ENCODE data around the gene C3orf18.

C3orf18 gene

DNA sequence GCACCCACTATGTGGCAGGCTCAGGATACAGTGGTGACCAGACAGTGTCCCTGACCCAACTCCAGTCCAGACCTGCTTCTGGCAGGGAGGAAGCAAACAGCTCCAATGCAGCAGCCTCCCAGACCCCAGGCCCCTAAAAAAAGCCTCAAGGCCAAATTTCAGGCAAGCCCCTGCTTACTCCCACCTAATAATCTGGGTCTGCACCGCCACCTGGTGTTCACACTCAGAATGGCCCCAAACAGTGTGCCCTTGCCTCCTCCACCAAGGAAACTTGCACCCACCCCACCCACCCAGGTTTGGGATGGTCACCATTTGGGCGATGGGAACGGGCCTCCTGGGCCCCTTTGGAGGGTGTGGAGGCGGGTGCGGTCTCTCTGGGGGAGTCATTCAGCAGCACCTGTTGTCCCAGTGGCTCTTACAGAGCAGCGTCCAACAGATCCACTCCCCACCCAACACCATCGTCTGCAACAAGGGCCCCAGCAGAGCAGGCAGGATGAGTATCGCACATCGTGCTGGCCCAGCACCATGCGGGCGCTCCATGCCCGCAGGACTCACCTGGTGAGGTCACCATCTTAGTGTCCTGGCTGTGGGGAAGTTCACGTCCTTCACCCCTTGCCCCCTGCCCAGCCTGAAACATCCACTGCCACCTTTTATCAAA lies 17.3 kb downstream of the C3orf18 start:
- peak; percentile 5 for DNase-seq (ENCODE audit: low read depth)
- in situ Hi-C loops (cut with HindIII; ENCODE audit: low sequenced_read_pairs), result no loop called here
- no peak overlapping the region for H3K4me3 ChIP-seq (ENCODE audit: low read depth, low read length)
- TF ChIP-seq, protein P1, sequence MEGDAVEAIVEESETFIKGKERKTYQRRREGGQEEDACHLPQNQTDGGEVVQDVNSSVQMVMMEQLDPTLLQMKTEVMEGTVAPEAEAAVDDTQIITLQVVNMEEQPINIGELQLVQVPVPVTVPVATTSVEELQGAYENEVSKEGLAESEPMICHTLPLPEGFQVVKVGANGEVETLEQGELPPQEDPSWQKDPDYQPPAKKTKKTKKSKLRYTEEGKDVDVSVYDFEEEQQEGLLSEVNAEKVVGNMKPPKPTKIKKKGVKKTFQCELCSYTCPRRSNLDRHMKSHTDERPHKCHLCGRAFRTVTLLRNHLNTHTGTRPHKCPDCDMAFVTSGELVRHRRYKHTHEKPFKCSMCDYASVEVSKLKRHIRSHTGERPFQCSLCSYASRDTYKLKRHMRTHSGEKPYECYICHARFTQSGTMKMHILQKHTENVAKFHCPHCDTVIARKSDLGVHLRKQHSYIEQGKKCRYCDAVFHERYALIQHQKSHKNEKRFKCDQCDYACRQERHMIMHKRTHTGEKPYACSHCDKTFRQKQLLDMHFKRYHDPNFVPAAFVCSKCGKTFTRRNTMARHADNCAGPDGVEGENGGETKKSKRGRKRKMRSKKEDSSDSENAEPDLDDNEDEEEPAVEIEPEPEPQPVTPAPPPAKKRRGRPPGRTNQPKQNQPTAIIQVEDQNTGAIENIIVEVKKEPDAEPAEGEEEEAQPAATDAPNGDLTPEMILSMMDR (IDR thresholded peaks at IDR 0.05; ENCODE audit: low read depth, low read length, missing control alignments), result peak; percentile 76

DNA sequence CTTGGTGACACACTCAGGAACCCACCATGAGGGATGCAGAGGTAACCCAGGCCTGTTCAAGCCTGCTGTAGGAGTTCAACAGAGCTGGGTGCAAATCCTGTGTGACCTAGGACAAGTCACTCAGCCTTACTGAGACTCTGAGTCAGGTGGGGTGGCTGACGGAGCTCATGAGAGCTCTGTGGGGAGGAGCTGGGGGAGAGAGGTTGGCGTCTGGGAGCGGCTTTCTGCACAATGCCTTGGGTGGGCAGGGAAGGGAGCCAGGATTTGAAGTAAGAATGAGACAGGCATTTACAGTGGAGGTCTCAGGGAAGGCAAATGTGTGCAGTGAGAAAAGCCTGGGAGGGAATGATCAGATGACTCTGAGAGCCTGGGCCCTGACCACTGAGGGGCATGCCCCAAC lies 18.3 kb downstream of the C3orf18 start:
- H3K4me3 ChIP-seq (ENCODE audit: low read depth, low read length), result no peak overlapping the region

DNA sequence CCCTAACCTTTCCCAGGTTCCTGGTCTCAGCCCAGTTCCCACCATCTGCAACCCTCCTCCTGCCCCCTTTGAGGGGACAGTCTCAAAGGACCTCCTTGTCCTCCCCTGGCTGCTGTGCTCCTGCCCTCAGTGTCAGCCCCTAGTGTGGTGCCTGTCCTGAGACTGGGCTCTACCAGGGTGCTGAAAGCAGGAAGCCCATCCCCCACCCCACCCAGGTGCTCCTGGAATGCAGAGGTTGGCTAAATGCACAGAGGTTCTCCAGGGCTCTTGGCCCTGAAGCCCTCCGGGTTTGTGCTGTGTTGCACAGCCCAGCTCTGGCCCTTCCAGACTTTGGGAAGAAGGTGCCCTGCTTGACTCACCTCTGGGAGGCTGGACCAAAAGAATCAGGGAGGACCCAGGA lies 21.8 kb downstream of the C3orf18 start:
- TF ChIP-seq, protein P1 (IDR thresholded peaks at IDR 0.05; ENCODE audit: low read depth, low read length, missing control alignments), result no peak
- in situ Hi-C loops (cut with HindIII; ENCODE audit: low sequenced_read_pairs), result no loop called here
- DNase-seq (ENCODE audit: low read depth), result no peak
- no peak overlapping the region for H3K4me3 ChIP-seq (ENCODE audit: low read depth, low read length)

More for the DNA sequence above, 18.3 kb downstream of the C3orf18 start:
- in situ Hi-C loops (cut with HindIII; ENCODE audit: low sequenced_read_pairs), result no loop called here
- TF ChIP-seq, protein P1 (IDR thresholded peaks at IDR 0.05; ENCODE audit: low read depth, low read length, missing control alignments), result no peak
- no peak for DNase-seq (ENCODE audit: low read depth)

DNA sequence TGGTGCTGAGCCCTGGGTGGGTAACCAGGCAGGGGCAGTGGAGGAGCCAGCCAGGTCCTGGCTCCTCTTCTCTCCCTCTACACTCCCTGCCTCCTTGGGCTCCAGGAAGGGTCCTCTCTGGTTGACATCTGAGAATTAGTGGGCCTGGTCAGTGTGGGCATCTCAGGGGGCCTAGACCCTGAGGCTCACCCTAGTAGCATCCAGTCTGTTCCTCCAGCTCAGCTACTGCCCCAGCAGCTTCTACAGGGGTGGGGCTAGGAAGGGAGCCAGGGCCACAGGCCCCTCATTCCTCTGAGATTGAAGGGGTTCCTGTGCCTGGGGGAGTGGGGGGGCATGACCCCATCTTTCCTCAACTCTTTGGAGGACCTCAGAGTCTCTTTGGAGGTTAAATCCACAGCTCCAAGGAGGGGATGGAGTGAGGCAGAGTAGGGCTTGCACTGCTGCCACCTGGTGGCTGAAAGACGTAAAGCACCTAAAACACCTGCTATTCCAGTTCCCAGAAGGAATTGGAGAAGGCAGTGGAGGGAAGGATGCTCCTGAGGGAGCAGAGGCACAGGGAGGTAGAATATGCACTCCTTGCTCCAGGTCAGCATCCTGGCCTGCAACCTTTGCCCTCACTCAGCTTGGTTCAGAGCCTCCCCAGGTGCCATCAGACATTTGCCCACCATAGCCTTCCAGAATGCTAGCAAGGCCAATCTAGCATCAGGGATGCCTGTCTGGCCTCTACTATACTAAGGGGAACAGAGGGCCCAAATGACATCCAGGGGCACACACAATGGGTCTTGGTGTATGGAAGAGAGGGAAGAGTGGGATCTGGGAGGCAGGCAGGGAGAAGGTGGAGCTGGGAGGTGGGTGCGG lies 25.1 kb downstream of the C3orf18 start:
- in situ Hi-C loops (cut with HindIII; ENCODE audit: low sequenced_read_pairs), result no loop called here

DNA sequence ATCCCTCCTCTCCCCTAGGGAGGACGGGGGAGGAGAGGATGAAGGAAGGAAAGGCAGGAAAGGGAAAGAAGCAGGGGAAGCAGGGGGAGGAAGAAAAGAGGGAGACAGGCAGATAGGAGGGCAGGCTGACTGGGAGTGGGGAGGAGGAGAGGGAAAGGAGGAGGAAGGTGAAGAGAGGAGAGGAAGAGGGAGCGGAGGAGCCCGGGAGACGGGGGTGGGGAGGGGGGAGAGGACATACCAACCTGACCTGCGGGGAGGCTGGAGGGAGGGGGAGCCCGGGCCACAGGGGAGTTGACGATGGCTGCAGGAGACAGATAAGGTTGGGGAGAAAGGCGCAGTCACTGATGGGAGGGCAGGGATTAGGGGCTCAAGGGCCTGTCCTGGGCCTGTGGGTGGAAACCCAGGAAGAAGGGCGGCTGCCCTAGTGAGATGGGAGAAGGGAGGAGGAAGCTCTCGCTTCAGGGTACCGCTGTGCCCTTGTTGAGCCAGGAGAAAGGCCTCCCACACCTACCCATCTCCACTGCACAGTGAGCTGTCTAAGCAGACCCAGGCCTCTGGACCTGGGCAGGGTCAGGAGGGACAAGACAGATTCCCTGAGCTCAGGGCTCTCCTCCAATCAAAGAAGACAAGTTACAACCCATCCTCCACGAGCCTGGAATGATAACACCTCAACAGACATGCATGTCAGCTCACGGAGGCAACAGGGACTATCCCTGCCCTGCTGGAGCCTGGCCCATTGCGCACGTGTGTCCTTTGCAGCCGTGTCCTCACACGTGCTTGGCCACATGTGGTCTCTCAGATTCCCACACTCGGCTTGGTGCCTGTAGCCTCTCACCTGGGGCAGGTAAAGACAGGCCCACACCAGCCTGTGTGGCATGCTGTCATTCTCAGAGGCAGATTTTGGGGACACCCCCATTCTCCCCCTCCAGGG lies 27.9 kb downstream of the C3orf18 start:
- TF ChIP-seq, protein P1 (IDR thresholded peaks at IDR 0.05; ENCODE audit: low read depth, low read length, missing control alignments), result no peak
- DNase-seq (ENCODE audit: low read depth), result no peak
- in situ Hi-C loops (cut with HindIII; ENCODE audit: low sequenced_read_pairs), result loop anchor here (5.0 kb wide), 3 partner anchors 47 to 207 kb away; no protein-coding TSS in a partner anchor

More for the DNA sequence above, 25.1 kb downstream of the C3orf18 start:
- peak; percentile 40 for DNase-seq (ENCODE audit: low read depth)
- H3K4me3 ChIP-seq (ENCODE audit: low read depth, low read length), result no peak overlapping the region
- TF ChIP-seq, protein P1 (IDR thresholded peaks at IDR 0.05; ENCODE audit: low read depth, low read length, missing control alignments), result peak; percentile 97

More for the DNA sequence above, 27.9 kb downstream of the C3orf18 start:
- H3K4me3 ChIP-seq (ENCODE audit: low read depth, low read length), result no peak overlapping the region

Data from astrocyte of the cerebellum (primary cell).